K562 (cell line): ENCODE measurements around the gene FXYD4. TPM values are rescaled to one million over a fixed set of nuclear protein-coding genes. Genes with fewer than 3 reads are reported as not detected.

ENCODE experiments used
- GATA2 ChIP-seq: sonication (generic); formaldehyde crosslinking; IDR thresholded peaks from 2 replicates; pipeline ENCODE4 v1.4.0; 2020; ENCODE audit warnings: mild to moderate bottlenecking, missing genetic modification reagents
- GTF2E2 ChIP-seq: fragments of 200-800 bp; sonication (Bioruptor generic); IDR thresholded peaks from 2 replicates; pipeline ENCODE4 v1.6.1; 2016; ENCODE audit warnings: missing genetic modification characterization, missing compliant biosample characterization
- HDAC2 ChIP-seq: fragments of 450-650 bp; IDR thresholded peaks from 2 replicates; pipeline ENCODE4 v1.6.1; 2016; ENCODE audit warnings: mild to moderate bottlenecking
- KAT7 ChIP-seq: sonication (generic); formaldehyde crosslinking; IDR thresholded peaks from 2 replicates; pipeline ENCODE4 v1.8.0; 2022; ENCODE audit warnings: missing genetic modification reagents, mild to moderate bottlenecking, borderline replicate concordance
- MECOM ChIP-seq: fragments of 250-450 bp; sonication (Bioruptor Pico); IDR thresholded peaks from 2 replicates; pipeline ENCODE4 v1.8.0; 2022; ENCODE audit warnings: inconsistent platforms
- MEIS2 ChIP-seq: fragments of 450-650 bp; IDR thresholded peaks from 2 replicates; pipeline ENCODE4 v1.6.1; 2014; ENCODE audit warnings: mild to moderate bottlenecking; ENCODE audit not compliant: partially characterized antibody
- PHF21A ChIP-seq: fragments of 450-650 bp; IDR thresholded peaks from 2 replicates; pipeline ENCODE4 v1.6.1; 2017; ENCODE audit warnings: low read depth, borderline replicate concordance
- RBM22 ChIP-seq: fragments of 200-400 bp; formaldehyde crosslinking; IDR thresholded peaks from 2 replicates; pipeline ENCODE4 v1.6.1; 2018; ENCODE audit warnings: low read length, low read depth; ENCODE audit not compliant: poor library complexity, severe bottlenecking
- SRSF1 ChIP-seq: fragments of 200-400 bp; formaldehyde crosslinking; IDR thresholded peaks from 2 replicates; pipeline ENCODE4 v1.6.1; 2017; ENCODE audit warnings: mild to moderate bottlenecking, low read depth, low read length, moderate library complexity
- TCF3 ChIP-seq: sonication (generic); formaldehyde crosslinking; IDR thresholded peaks from 2 replicates; pipeline ENCODE4 v1.4.0; 2020; ENCODE audit warnings: mild to moderate bottlenecking, missing genetic modification reagents
- TOE1 ChIP-seq, 2 experiments: fragments of 450-650 bp in 1 of 2; sonication (generic) in 1 of 2; formaldehyde crosslinking in 1 of 2; IDR thresholded peaks; 2 replicates each; pipeline versions ENCODE4 v1.7.1 to v1.8.0; 2016 to 2022; ENCODE audit warnings: borderline replicate concordance in 2 of 2, mild to moderate bottlenecking in 2 of 2, antibody characterized with exemption in 1 of 2, inconsistent platforms in 1 of 2, low read depth in 1 of 2, missing genetic modification reagents in 1 of 2, moderate library complexity in 1 of 2
- XRCC5 ChIP-seq: fragments of 200-400 bp; formaldehyde crosslinking; IDR thresholded peaks from 2 replicates; pipeline ENCODE4 v1.6.1; 2017; ENCODE audit warnings: low read depth, mild to moderate bottlenecking, low read length
- YY1 ChIP-seq, 3 experiments: IDR thresholded peaks; 2 replicates each; pipeline ENCODE4 v1.6.1; 2011; ENCODE audit warnings: low read length in 2 of 3, mild to moderate bottlenecking in 2 of 3, moderate library complexity in 2 of 3, borderline replicate concordance in 1 of 3, control low read depth in 1 of 3, low read depth in 1 of 3; ENCODE audit not compliant: insufficient read depth in 3 of 3, insufficient replicate concordance in 2 of 3, control insufficient read depth in 1 of 3, insufficient read length in 1 of 3; ENCODE audit errors: extremely low read depth in 1 of 3
- ZNF766 ChIP-seq: fragments of 200-800 bp; sonication (Bioruptor generic); conservative IDR thresholded peaks from 2 replicates; pipeline ENCODE4 v1.6.1; 2016; ENCODE audit warnings: missing genetic modification characterization, missing compliant biosample characterization
- ZSCAN29 ChIP-seq: fragments of 450-650 bp; IDR thresholded peaks from 2 replicates; pipeline ENCODE4 v1.6.1; 2017
- polyA plus RNA-seq, 8 experiments: library from polyadenylated mRNA; depleted of rRNA in 4 of 8; stranded (reverse) in 5 of 8; unstranded in 3 of 8; fragments of >200 nt; fragmentation: Nextera tagmentation in 2 of 8; fragmentation: Illumina TruSeq in 1 of 8; extraction: Ambion mirVana in 2 of 8; extraction: Trizol in 1 of 8; gene quantifications; 2 replicates each; pipeline versions ENCODE4 v1.2.1 to v1.2.3, GENCODE V29; 2011 to 2014; ENCODE audit warnings: inconsistent platforms in 1 of 8, missing spikeins in 1 of 8
- total RNA-seq, 7 experiments: library from RNA; depleted of rRNA in 6 of 7; stranded (reverse); fragments of >200 nt in 6 of 7; fragmentation: Illumina TruSeq in 2 of 7; extraction: Trizol in 2 of 7; gene quantifications; 2 replicates each; pipeline versions ENCODE4 v1.2.1 to v1.2.3, GENCODE V29; 2011 to 2021; ENCODE audit warnings: low replicate concordance in 1 of 7
- TF ChIP-seq, protein P1 (sequence below): sonication (generic); formaldehyde crosslinking; IDR thresholded peaks from 2 replicates; pipeline ENCODE4 v1.8.0; 2022; ENCODE audit warnings: missing genetic modification reagents, mild to moderate bottlenecking, moderate library complexity, borderline replicate concordance
- TF ChIP-seq, protein P2 (sequence below): fragments of 450-650 bp; IDR thresholded peaks from 2 replicates; pipeline ENCODE4 v1.6.1; 2018; ENCODE audit not compliant: partially characterized antibody
- TF ChIP-seq, protein P3 (sequence below), 2 experiments: IDR thresholded peaks; 2 replicates each; pipeline ENCODE4 v1.6.1; 2012; ENCODE audit warnings: improper control_type of control experiment in 2 of 2, low read depth in 2 of 2, low read length in 2 of 2, borderline replicate concordance in 1 of 2

The FXYD4 gene
- total and polyA plus RNA-seq, 9 of the 15 experiments (the other 6 are each of a cell fraction or from before 2014, with no cell fraction given) = not detected

DNA sequence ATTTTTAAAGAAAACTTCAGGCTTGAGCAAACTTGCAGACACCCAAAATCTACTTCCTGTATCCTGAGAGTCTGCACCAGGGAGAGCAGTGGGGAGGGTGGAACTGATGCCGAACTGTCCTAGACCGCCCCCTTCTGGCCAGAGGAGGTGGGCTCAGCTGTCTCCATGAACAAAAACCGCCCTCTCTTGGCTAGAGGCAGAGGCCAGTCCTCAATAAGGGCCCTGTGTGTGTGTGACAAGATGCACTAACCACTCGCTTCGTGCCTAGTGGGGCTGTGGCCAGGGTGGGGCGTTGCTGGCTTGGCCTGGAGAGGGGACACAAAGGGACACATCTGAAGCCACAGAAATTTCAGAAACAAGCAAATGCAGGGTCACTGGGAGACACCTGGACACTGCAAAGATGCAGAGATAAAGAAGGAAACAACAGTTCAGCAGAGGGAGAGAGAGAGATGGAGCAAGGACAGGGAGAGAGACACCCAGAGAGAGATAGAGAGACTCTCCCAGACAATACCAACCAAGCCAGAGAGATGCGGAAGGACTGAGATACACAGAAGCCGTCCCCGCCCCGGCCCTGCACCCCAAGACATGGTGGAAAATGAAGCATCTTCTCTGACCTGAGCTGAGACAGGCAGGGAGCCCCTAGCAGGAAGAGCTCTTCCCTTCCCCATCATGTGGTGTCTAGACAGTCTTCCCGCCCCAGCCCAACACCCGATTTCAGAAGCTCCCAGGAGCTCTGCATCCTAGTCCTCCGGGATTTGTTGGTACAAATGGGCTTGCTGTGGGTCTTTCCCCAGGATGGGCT is 22.7 kb upstream of the FXYD4 start (continued):
- TF ChIP-seq, protein P1, sequence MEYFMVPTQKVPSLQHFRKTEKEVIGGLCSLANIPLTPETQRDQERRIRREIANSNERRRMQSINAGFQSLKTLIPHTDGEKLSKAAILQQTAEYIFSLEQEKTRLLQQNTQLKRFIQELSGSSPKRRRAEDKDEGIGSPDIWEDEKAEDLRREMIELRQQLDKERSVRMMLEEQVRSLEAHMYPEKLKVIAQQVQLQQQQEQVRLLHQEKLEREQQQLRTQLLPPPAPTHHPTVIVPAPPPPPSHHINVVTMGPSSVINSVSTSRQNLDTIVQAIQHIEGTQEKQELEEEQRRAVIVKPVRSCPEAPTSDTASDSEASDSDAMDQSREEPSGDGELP (CRISPR knock-in tag) = peak; percentile 93
- TF ChIP-seq, protein P2, sequence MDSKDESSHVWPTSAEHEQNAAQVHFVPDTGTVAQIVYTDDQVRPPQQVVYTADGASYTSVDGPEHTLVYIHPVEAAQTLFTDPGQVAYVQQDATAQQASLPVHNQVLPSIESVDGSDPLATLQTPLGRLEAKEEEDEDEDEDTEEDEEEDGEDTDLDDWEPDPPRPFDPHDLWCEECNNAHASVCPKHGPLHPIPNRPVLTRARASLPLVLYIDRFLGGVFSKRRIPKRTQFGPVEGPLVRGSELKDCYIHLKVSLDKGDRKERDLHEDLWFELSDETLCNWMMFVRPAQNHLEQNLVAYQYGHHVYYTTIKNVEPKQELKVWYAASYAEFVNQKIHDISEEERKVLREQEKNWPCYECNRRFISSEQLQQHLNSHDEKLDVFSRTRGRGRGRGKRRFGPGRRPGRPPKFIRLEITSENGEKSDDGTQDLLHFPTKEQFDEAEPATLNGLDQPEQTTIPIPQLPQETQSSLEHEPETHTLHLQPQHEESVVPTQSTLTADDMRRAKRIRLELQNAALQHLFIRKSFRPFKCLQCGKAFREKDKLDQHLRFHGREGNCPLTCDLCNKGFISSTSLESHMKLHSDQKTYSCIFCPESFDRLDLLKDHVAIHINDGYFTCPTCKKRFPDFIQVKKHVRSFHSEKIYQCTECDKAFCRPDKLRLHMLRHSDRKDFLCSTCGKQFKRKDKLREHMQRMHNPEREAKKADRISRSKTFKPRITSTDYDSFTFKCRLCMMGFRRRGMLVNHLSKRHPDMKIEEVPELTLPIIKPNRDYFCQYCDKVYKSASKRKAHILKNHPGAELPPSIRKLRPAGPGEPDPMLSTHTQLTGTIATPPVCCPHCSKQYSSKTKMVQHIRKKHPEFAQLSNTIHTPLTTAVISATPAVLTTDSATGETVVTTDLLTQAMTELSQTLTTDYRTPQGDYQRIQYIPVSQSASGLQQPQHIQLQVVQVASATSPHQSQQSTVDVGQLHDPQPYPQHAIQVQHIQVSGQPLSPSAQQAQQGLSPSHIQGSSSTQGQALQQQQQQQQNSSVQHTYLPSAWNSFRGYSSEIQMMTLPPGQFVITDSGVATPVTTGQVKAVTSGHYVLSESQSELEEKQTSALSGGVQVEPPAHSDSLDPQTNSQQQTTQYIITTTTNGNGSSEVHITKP = peak; percentile 43
- TF ChIP-seq TCF3 (CRISPR knock-in tag) = peak; percentile 30; the same call in 1 of the 2 replicates
- 0 out of 2 replicates have a peak, but pooled peaks have one; percentile 33 for TF ChIP-seq ZNF766 (CRISPR knock-in tag)
- peak; percentile 32 for TF ChIP-seq MEIS2
- 0 out of 2 replicates have a peak, but pooled peaks have one; percentile 24 for TF ChIP-seq HDAC2
- TF ChIP-seq ZSCAN29 = no peak
- peak; percentile 48; the same call in 1 of the 2 replicates for TF ChIP-seq TOE1 (IDR thresholded peaks at IDR 0.05; ENCODE audit: borderline replicate concordance)
- no peak for TF ChIP-seq TOE1 (CRISPR knock-in tag; IDR thresholded peaks at IDR 0.05; ENCODE audit: borderline replicate concordance, low read depth)
- TF ChIP-seq SRSF1 = no peak
- TF ChIP-seq MECOM = no peak
- peak in 1 of 3 experiments; percentile 52 for TF ChIP-seq YY1 (IDR thresholded peaks at IDR 0.05; ENCODE audit: borderline replicate concordance in 1 of 3, control insufficient read depth in 1 of 3, extremely low read depth in 1 of 3, insufficient read depth in 3 of 3, insufficient read length in 1 of 3, insufficient replicate concordance in 2 of 3, low read depth in 1 of 3, low read length in 2 of 3)
- TF ChIP-seq PHF21A = 0 out of 2 replicates have a peak, but pooled peaks have one; percentile 35
- no peak for TF ChIP-seq KAT7
- peak; percentile 70 for TF ChIP-seq GATA2
- TF ChIP-seq, protein P3, sequence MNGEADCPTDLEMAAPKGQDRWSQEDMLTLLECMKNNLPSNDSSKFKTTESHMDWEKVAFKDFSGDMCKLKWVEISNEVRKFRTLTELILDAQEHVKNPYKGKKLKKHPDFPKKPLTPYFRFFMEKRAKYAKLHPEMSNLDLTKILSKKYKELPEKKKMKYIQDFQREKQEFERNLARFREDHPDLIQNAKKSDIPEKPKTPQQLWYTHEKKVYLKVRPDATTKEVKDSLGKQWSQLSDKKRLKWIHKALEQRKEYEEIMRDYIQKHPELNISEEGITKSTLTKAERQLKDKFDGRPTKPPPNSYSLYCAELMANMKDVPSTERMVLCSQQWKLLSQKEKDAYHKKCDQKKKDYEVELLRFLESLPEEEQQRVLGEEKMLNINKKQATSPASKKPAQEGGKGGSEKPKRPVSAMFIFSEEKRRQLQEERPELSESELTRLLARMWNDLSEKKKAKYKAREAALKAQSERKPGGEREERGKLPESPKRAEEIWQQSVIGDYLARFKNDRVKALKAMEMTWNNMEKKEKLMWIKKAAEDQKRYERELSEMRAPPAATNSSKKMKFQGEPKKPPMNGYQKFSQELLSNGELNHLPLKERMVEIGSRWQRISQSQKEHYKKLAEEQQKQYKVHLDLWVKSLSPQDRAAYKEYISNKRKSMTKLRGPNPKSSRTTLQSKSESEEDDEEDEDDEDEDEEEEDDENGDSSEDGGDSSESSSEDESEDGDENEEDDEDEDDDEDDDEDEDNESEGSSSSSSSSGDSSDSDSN (IDR thresholded peaks at IDR 0.05; ENCODE audit: borderline replicate concordance in 1 of 2, low read depth in 2 of 2, low read length in 2 of 2) = 0 out of 4 replicates have a peak, but pooled peaks of 1 of the 2 experiments have one; percentile 38
- no peak for TF ChIP-seq GTF2E2
- TF ChIP-seq RBM22 = no peak
- TF ChIP-seq XRCC5 = peak; percentile 84; the same call in 1 of the 2 replicates
